Right kidney (tissue), 1 donor: ENCODE data around the gene CXorf49B.

Experiments used
- DNase-seq: peaks from one replicate; pipeline ENCODE4 v3.0.0-alpha.2; 2016

CXorf49B gene

DNA sequence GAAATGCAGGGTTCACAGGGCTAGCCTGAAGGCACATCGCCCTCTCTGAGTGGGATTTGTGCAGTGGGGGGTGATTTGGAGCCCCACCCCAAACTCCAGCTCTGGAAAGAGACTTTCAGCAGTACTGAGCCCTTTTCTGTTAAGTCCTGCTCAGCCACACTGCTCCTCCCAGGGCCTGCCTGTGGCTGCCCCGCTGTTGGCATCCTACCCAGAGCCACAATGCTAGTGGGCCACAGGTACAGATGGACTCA is 52.7 kb downstream of the CXorf49B start:
- no peak for DNase-seq
